Osteocyte (in vitro differentiated cells): ENCODE results near the gene GPR150. TPM values are rescaled to one million over a fixed set of nuclear protein-coding genes. Genes with fewer than 3 reads are reported as not detected.

Experiments
- DNase-seq: peaks from one replicate; pipeline ENCODE4 v3.0.0; 2021; ENCODE audit warnings: mixed read lengths; ENCODE audit not compliant: unreplicated experiment; ENCODE audit errors: extremely low spot score
- H3K27ac Mint-ChIP-seq: one replicate; pipeline ENCODE4 v1.8.0; 2021; ENCODE audit warnings: mild to moderate bottlenecking, mixed read lengths; ENCODE audit not compliant: unreplicated experiment
- H3K27me3 Mint-ChIP-seq: one replicate; pipeline ENCODE4 v1.8.0; 2021; ENCODE audit warnings: mixed read lengths; ENCODE audit not compliant: unreplicated experiment
- H3K36me3 Mint-ChIP-seq: one replicate; pipeline ENCODE4 v1.8.0; 2021; ENCODE audit warnings: mixed read lengths; ENCODE audit not compliant: unreplicated experiment
- H3K4me1 Mint-ChIP-seq: one replicate; pipeline ENCODE4 v1.8.0; 2021; ENCODE audit warnings: mixed read lengths; ENCODE audit not compliant: unreplicated experiment
- H3K4me3 Mint-ChIP-seq: one replicate; pipeline ENCODE4 v1.8.0; 2021; ENCODE audit warnings: mild to moderate bottlenecking, moderate library complexity, mixed read lengths; ENCODE audit not compliant: unreplicated experiment
- H3K9me3 Mint-ChIP-seq: one replicate; pipeline ENCODE4 v1.8.0; 2021; ENCODE audit warnings: mixed read lengths; ENCODE audit not compliant: unreplicated experiment
- CTCF ChIP-seq: fragments of 200-600 bp; sonication (generic); IDR thresholded peaks from 2 replicates; pipeline ENCODE4 v1.5.0; 2021; ENCODE audit warnings: antibody characterized with exemption, mild to moderate bottlenecking, moderate library complexity
- total RNA-seq: library from RNA; stranded (reverse); gene quantifications from 2 replicates; pipeline ENCODE4 v1.2.1, GENCODE V29; 2021

Gene GPR150
- total RNA-seq, 1 donor from 2014 or later, result 0.21 TPM

- Mint-ChIP-seq H3K4me3 (no peak overlapping the region), H3K36me3 (peaks cover 8% of the 10 kb centered on the region), H3K27me3 (no peaks in the 10 kb centered on the region), H3K9me3 (no peaks in the 10 kb centered on the region), H3K27ac (no peak overlapping the region), H3K4me1 (peaks cover 10% of the 10 kb centered on the region)
- DNase-seq, result no peak
- no peak for TF ChIP-seq CTCF
These were observed 28.4 kb upstream of the GPR150 start for GRCh38 chr5:95591490-95591901.

GRCh38 chr5:95595289-95595931 lies 24.5 kb upstream of the GPR150 start:
- H3K4me1 Mint-ChIP-seq, result peaks cover 10% of the 10 kb centered on the region
- no peaks in the 10 kb centered on the region for H3K27me3 Mint-ChIP-seq
- no peaks in the 10 kb centered on the region for H3K9me3 Mint-ChIP-seq
- no peak overlapping the region for H3K27ac Mint-ChIP-seq
- TF ChIP-seq CTCF, result no peak
- H3K4me3 Mint-ChIP-seq, result no peak overlapping the region
- no peak for DNase-seq
- H3K36me3 Mint-ChIP-seq, result peaks cover 7% of the 10 kb centered on the region

GRCh38 chr5:95599252-95599651 lies 20.6 kb upstream of the GPR150 start:
- H3K4me3 Mint-ChIP-seq, result no peak overlapping the region
- no peaks in the 10 kb centered on the region for H3K27me3 Mint-ChIP-seq
- no peak for DNase-seq
- H3K27ac Mint-ChIP-seq, result no peak overlapping the region
- no peaks in the 10 kb centered on the region for H3K4me1 Mint-ChIP-seq
- H3K36me3 Mint-ChIP-seq, result peaks cover 14% of the 10 kb centered on the region
- no peaks in the 10 kb centered on the region for H3K9me3 Mint-ChIP-seq
- no peak for TF ChIP-seq CTCF

- DNase-seq, result no peak
- Mint-ChIP-seq H3K9me3 (no peaks in the 10 kb centered on the region), H3K4me1 (no peaks in the 10 kb centered on the region), H3K27ac (no peak overlapping the region), H3K27me3 (no peaks in the 10 kb centered on the region), H3K4me3 (no peak overlapping the region), H3K36me3 (peaks cover 13% of the 10 kb centered on the region)
- TF ChIP-seq CTCF, result no peak
These were observed 19.3 kb upstream of the GPR150 start for GRCh38 chr5:95600557-95600956.

GRCh38 chr5:95605786-95606185 lies 14.1 kb upstream of the GPR150 start:
- no peak overlapping the region for H3K4me3 Mint-ChIP-seq
- no peak for TF ChIP-seq CTCF
- no peaks in the 10 kb centered on the region for H3K4me1 Mint-ChIP-seq
- H3K27me3 Mint-ChIP-seq, result no peaks in the 10 kb centered on the region
- H3K27ac Mint-ChIP-seq, result no peak overlapping the region
- H3K9me3 Mint-ChIP-seq, result no peaks in the 10 kb centered on the region
- no peak for DNase-seq
- H3K36me3 Mint-ChIP-seq, result peaks cover 11% of the 10 kb centered on the region
